ENCODE results near the gene MGAT3.

DNA sequence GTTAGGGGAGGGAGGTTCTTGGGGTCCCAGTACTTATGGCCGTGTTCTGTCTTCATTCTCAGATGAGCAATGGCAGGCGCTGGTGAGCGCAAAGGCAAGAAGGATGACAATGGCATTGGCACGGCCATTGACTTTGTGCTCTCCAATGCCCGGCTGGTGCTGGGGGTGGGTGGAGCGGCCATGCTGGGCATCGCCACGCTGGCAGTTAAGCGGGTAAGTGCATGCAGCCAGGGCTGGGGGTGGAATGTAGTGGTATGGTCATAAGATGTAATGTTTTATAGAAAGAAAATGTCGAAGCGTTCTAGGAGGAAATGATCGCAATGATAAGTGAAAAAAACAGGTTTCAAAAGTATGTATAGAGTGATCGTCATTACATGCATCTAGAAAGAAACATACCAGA lies 54.4 kb downstream of the MGAT3 start:
- TF ChIP-seq, protein P1, sequence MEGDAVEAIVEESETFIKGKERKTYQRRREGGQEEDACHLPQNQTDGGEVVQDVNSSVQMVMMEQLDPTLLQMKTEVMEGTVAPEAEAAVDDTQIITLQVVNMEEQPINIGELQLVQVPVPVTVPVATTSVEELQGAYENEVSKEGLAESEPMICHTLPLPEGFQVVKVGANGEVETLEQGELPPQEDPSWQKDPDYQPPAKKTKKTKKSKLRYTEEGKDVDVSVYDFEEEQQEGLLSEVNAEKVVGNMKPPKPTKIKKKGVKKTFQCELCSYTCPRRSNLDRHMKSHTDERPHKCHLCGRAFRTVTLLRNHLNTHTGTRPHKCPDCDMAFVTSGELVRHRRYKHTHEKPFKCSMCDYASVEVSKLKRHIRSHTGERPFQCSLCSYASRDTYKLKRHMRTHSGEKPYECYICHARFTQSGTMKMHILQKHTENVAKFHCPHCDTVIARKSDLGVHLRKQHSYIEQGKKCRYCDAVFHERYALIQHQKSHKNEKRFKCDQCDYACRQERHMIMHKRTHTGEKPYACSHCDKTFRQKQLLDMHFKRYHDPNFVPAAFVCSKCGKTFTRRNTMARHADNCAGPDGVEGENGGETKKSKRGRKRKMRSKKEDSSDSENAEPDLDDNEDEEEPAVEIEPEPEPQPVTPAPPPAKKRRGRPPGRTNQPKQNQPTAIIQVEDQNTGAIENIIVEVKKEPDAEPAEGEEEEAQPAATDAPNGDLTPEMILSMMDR (IDR thresholded peaks at IDR 0.05; ENCODE audit: poor library complexity) = no peak
- TF ChIP-seq EZH2 (IDR thresholded peaks at IDR 0.05; ENCODE audit: borderline replicate concordance) = no peak
- no peak for TF ChIP-seq EZH2phosphoT487 (IDR thresholded peaks at IDR 0.05; ENCODE audit: low read depth, severe bottlenecking, unreplicated experiment)
